ENCODE measurements around the gene TPTE2. TPM values are rescaled to one million over a fixed set of nuclear protein-coding genes. Genes with fewer than 3 reads are reported as not detected.

Gene TPTE2
- total and polyA plus RNA-seq, 9 of the 15 experiments (the other 6 are each of a cell fraction or from before 2014, with no cell fraction given): not detected

DNA sequence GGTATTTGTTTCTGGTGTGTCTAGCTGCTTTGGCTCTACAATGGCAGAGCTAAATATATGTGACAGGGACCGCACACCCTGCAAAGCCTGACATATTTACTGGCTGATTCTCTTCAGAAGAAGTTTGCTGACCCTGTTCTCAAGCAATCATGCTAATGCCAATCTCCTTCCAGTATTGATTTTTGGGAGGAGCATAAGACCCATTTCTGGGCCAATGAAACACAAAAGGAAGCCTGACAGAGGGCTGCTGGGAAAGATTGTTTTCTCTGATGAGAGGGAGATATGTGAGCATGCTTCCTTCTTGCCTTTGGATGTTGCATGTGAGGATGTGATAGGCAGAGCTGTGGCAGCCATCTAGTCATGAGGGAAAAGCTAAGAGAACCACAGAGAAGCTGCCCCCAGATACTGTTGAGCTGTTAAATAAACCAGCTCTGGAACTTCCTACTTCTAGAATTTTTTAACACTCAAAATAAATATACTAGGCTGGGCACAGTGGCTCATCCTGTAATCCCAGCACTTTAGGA, 31.4 kb upstream of the TPTE2 start:
- H4K20me1 ChIP-seq (replicated peaks; ENCODE audit: control insufficient read depth, insufficient read depth, low read length): no peaks in the 10 kb centered on the region
- no peak overlapping the region for H2AFZ ChIP-seq (ENCODE audit: low read depth, low read length)
- CTCF ChIA-PET (ENCODE audit: low intra/inter-chr PET ratio): no interaction called here
- WGBS (ENCODE audit: insufficient coverage, low coverage, missing lambda C conversion rate): 50% methylated on average over 1 of the region's 1 CpG
- no peak for DNase-seq (ENCODE audit: extremely low read depth in 1 of 4, low spot score in 3 of 4)
- H3K27ac ChIP-seq (ENCODE audit: extremely low read depth, low read depth, low read length): no peak overlapping the region
- no peaks in the 10 kb centered on the region for H3K9me1 ChIP-seq (ENCODE audit: control insufficient read depth, insufficient read depth, low read length)
- no peaks in the 10 kb centered on the region for H3K36me3 ChIP-seq (ENCODE audit: control insufficient read depth, insufficient read depth, low read length)
- H3K27me3 ChIP-seq (ENCODE audit: control insufficient read depth in 2 of 2, insufficient read depth in 2 of 2, low read length in 2 of 2): no peaks in the 10 kb centered on the region
- H3K79me2 ChIP-seq (ENCODE audit: control insufficient read depth, insufficient read depth, low read length): no peaks in the 10 kb centered on the region
- no peak overlapping the region for H3K4me2 ChIP-seq (ENCODE audit: insufficient read depth, low read length)
- intact Hi-C loops (cut with micrococcal nuclease) (no loop called here), in situ Hi-C loops (cut with MboI) (no loop called here)
- no peak overlapping the region for H3K4me3 ChIP-seq
- peak; percentile 33 for ATAC-seq
- no peak for FAIRE-seq
- no peak overlapping the region for H3K9ac ChIP-seq (ENCODE audit: insufficient read depth in 1 of 2, low read depth in 2 of 2, low read length in 2 of 2)
- no peak for TF ChIP-seq HIVEP1 (CRISPR knock-in tag; IDR thresholded peaks at IDR 0.05)
- no peak for TF ChIP-seq ZNF146 (CRISPR knock-in tag; IDR thresholded peaks at IDR 0.05; ENCODE audit: unreplicated experiment)
- TF ChIP-seq RNF2 (IDR thresholded peaks at IDR 0.05): no peak
- TF ChIP-seq, protein P1, sequence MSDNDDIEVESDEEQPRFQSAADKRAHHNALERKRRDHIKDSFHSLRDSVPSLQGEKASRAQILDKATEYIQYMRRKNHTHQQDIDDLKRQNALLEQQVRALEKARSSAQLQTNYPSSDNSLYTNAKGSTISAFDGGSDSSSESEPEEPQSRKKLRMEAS (CRISPR knock-in tag; IDR thresholded peaks at IDR 0.05): no peak
- TF ChIP-seq, protein P2, sequence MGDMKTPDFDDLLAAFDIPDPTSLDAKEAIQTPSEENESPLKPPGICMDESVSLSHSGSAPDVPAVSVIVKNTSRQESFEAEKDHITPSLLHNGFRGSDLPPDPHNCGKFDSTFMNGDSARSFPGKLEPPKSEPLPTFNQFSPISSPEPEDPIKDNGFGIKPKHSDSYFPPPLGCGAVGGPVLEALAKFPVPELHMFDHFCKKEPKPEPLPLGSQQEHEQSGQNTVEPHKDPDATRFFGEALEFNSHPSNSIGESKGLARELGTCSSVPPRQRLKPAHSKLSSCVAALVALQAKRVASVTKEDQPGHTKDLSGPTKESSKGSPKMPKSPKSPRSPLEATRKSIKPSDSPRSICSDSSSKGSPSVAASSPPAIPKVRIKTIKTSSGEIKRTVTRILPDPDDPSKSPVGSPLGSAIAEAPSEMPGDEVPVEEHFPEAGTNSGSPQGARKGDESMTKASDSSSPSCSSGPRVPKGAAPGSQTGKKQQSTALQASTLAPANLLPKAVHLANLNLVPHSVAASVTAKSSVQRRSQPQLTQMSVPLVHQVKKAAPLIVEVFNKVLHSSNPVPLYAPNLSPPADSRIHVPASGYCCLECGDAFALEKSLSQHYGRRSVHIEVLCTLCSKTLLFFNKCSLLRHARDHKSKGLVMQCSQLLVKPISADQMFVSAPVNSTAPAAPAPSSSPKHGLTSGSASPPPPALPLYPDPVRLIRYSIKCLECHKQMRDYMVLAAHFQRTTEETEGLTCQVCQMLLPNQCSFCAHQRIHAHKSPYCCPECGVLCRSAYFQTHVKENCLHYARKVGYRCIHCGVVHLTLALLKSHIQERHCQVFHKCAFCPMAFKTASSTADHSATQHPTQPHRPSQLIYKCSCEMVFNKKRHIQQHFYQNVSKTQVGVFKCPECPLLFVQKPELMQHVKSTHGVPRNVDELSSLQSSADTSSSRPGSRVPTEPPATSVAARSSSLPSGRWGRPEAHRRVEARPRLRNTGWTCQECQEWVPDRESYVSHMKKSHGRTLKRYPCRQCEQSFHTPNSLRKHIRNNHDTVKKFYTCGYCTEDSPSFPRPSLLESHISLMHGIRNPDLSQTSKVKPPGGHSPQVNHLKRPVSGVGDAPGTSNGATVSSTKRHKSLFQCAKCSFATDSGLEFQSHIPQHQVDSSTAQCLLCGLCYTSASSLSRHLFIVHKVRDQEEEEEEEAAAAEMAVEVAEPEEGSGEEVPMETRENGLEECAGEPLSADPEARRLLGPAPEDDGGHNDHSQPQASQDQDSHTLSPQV (IDR thresholded peaks at IDR 0.05): no peak
- TF ChIP-seq, protein P3, sequence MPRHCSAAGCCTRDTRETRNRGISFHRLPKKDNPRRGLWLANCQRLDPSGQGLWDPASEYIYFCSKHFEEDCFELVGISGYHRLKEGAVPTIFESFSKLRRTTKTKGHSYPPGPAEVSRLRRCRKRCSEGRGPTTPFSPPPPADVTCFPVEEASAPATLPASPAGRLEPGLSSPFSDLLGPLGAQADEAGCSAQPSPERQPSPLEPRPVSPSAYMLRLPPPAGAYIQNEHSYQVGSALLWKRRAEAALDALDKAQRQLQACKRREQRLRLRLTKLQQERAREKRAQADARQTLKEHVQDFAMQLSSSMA (CRISPR knock-in tag; IDR thresholded peaks at IDR 0.05): no peak
- TF ChIP-seq, protein P4, sequence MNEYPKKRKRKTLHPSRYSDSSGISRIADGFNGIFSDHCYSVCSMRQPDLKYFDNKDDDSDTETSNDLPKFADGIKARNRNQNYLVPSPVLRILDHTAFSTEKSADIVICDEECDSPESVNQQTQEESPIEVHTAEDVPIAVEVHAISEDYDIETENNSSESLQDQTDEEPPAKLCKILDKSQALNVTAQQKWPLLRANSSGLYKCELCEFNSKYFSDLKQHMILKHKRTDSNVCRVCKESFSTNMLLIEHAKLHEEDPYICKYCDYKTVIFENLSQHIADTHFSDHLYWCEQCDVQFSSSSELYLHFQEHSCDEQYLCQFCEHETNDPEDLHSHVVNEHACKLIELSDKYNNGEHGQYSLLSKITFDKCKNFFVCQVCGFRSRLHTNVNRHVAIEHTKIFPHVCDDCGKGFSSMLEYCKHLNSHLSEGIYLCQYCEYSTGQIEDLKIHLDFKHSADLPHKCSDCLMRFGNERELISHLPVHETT (CRISPR knock-in tag; conservative IDR thresholded peaks at IDR 0.05 in 1 of 2, IDR thresholded peaks at IDR 0.05 in 1 of 2): no peak
- no TSS peak for BruUV-seq (replicated peaks)
- no peaks in the 10 kb centered on the region for H3K9me3 ChIP-seq (replicated peaks; ENCODE audit: control insufficient read depth, insufficient read depth, low read depth, low read length)
- POLR2A ChIA-PET: no interaction called here
- H3K4me1 ChIP-seq (replicated peaks in 1 of 2; ENCODE audit: control insufficient read depth in 2 of 2, insufficient read depth in 2 of 2, low read length in 2 of 2): no peaks in the 10 kb centered on the region

Measured in K562 (cell line).